Neural progenitor cell (in vitro differentiated cells): ENCODE data around the gene PATJ.

Source experiments
- EZH2 ChIP-seq: fragments of 200-600 bp; sonication (generic); IDR thresholded peaks from 2 replicates; pipeline ENCODE4 v1.6.1; 2017; ENCODE audit warnings: antibody characterized with exemption, mild to moderate bottlenecking, moderate library complexity
- EZH2phosphoT487 ChIP-seq: fragments of 200-600 bp; sonication (generic); IDR thresholded peaks from 2 replicates; pipeline ENCODE4 v1.6.1; 2017; ENCODE audit warnings: antibody characterized with exemption
- TF ChIP-seq, protein P1 (sequence below): fragments of 200-600 bp; sonication (generic); IDR thresholded peaks from 2 replicates; pipeline ENCODE4 v1.5.1; 2017; ENCODE audit warnings: antibody characterized with exemption, mild to moderate bottlenecking

DNA sequence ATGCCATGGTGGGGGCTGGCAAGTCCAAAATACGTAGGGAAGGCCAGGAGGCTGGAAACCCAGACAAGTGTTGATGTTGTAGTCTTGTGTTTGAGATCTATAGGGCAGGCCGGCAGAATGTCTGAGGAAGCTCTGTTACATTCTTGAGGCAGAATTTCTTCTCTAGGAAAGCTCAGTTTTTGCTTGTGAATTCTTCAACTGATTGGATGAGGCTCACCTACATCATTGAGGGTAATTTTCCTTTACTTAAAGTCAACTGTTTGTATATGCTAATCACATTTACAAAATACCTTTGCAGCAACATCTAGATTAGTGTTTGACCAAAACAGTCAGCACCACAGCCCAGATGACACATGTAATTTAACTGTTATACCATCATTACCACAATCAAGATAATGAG is 37.0 kb downstream of the PATJ start:
- no peak for TF ChIP-seq EZH2phosphoT487
- TF ChIP-seq, protein P1, sequence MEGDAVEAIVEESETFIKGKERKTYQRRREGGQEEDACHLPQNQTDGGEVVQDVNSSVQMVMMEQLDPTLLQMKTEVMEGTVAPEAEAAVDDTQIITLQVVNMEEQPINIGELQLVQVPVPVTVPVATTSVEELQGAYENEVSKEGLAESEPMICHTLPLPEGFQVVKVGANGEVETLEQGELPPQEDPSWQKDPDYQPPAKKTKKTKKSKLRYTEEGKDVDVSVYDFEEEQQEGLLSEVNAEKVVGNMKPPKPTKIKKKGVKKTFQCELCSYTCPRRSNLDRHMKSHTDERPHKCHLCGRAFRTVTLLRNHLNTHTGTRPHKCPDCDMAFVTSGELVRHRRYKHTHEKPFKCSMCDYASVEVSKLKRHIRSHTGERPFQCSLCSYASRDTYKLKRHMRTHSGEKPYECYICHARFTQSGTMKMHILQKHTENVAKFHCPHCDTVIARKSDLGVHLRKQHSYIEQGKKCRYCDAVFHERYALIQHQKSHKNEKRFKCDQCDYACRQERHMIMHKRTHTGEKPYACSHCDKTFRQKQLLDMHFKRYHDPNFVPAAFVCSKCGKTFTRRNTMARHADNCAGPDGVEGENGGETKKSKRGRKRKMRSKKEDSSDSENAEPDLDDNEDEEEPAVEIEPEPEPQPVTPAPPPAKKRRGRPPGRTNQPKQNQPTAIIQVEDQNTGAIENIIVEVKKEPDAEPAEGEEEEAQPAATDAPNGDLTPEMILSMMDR: no peak
- no peak for TF ChIP-seq EZH2
